Bronchial epithelial cell (primary cell): ENCODE results near the gene ITSN2. TPM values are rescaled to one million over a fixed set of nuclear protein-coding genes. Genes with fewer than 3 reads are reported as not detected.
"Not testable (repeated sequence)": the region's sequence is repeated elsewhere in the genome, so short reads cannot be mapped to it uniquely, and the experiment has no call there.

Experiments used
- DNase-seq: peaks from one replicate; pipeline ENCODE4 v3.0.0-alpha.2; 2010; ENCODE audit warnings: low read depth
- FAIRE-seq: peaks from 2 replicates; lab custom pipeline; 2011; peaks lifted over from hg19 to GRCh38; lab: Jason Lieb, UNC
- H3K27me3 ChIP-seq: 2 replicates; pipeline ENCODE4 v1.5.1; 2011; ENCODE audit warnings: low read length; ENCODE audit not compliant: control insufficient read depth, insufficient read depth
- H3K36me3 ChIP-seq: 2 replicates; pipeline ENCODE4 v1.5.1; 2011; ENCODE audit warnings: low read length; ENCODE audit not compliant: control insufficient read depth, insufficient read depth
- H3K4me3 ChIP-seq: 2 replicates; pipeline ENCODE4 v1.5.1; 2011; ENCODE audit warnings: mild to moderate bottlenecking, low read depth, low read length, control low read depth
- CTCF ChIP-seq: IDR thresholded peaks from 2 replicates; pipeline ENCODE4 v1.5.1; 2011; ENCODE audit warnings: mild to moderate bottlenecking, moderate library complexity, low read length, control low read depth, inconsistent platforms; ENCODE audit not compliant: insufficient read depth, severe bottlenecking
- total RNA-seq: library from RNA; depleted of rRNA; stranded (reverse); fragments of >200 nt; gene quantifications from 2 replicates; pipeline ENCODE4 v1.2.1, GENCODE V29; 2014

Gene ITSN2
- total RNA-seq, 1 donor from 2014 or later, result 26.3 TPM

GRCh38 chr2:24359129-24360049 lies 947 bp downstream of the ITSN2 start:
- no peak for FAIRE-seq

GRCh38 chr2:24357767-24358166 lies 2.6 kb downstream of the ITSN2 start:
- H3K36me3 ChIP-seq, FAIRE-seq, H3K4me3 ChIP-seq, H3K27me3 ChIP-seq, DNase-seq: not testable (repeated sequence)

More at GRCh38 chr2:24359129-24360049, 947 bp downstream of the ITSN2 start:
- H3K4me3 ChIP-seq, result peak overlapping the region; percentile 85
- H3K27me3 ChIP-seq, result no peaks in the 10 kb centered on the region
- DNase-seq, result peak; percentile 64
- no peaks in the 10 kb centered on the region for H3K36me3 ChIP-seq
- no peak for TF ChIP-seq CTCF

- H3K4me3 ChIP-seq, DNase-seq, H3K27me3 ChIP-seq, FAIRE-seq, H3K36me3 ChIP-seq: not testable (repeated sequence)
Observed at GRCh38 chr2:24357115-24357514, 3.2 kb downstream of the ITSN2 start.

- FAIRE-seq, result no peak
Observed at GRCh38 chr2:24354957-24355356, 5.4 kb downstream of the ITSN2 start.

GRCh38 chr2:24354395-24354794 lies 5.9 kb downstream of the ITSN2 start:
- FAIRE-seq (no peak), DNase-seq (no peak)
- Histone ChIP-seq H3K4me3 (no peak overlapping the region), H3K36me3 (no peaks in the 10 kb centered on the region), H3K27me3 (no peaks in the 10 kb centered on the region)
- TF ChIP-seq CTCF, result no peak

More at GRCh38 chr2:24354957-24355356, 5.4 kb downstream of the ITSN2 start:
- no peaks in the 10 kb centered on the region for H3K36me3 ChIP-seq
- H3K4me3 ChIP-seq, result no peak overlapping the region
- TF ChIP-seq CTCF, result no peak
- DNase-seq, result no peak
- no peaks in the 10 kb centered on the region for H3K27me3 ChIP-seq

- Histone ChIP-seq H3K4me3 (no peak overlapping the region), H3K27me3 (no peaks in the 10 kb centered on the region), H3K36me3 (no peaks in the 10 kb centered on the region)
- no peak for TF ChIP-seq CTCF
- DNase-seq (no peak), FAIRE-seq (no peak)
Observed at GRCh38 chr2:24353973-24354372, 6.4 kb downstream of the ITSN2 start.
